Small intestine (tissue), 4 donors: ENCODE results near the gene AKAP8. TPM values are rescaled to one million over a fixed set of nuclear protein-coding genes. Genes with fewer than 3 reads are reported as not detected.

Source experiments
- polyA plus RNA-seq, 4 donors: library from polyadenylated mRNA; stranded (reverse) in 3 of 4; unstranded in 1 of 4; fragments of 200-250 nt in 3 of 4; fragments of 120-200 nt in 1 of 4; gene quantifications; one replicate each; pipeline versions ENCODE4 v1.2.1 to v1.2.3, GENCODE V29; 2013
- donor health status: healthy with polysubstance abuse.
- donor health status: Bipolar disorder and iron deficiency.
- donor health status: healthy.

The AKAP8 gene
- polyA plus RNA-seq, 4 donors, result 14.1 to 26.5 (median 19.0) TPM

Other genes starting within 250 kb of the AKAP8 start
- gene NOTCH3, start 178.8 kb downstream of the AKAP8 start, polyA plus RNA-seq, result 10 to 100 TPM in 2 of 4 donors, 1 to 10 TPM in 1, under 1 TPM in 1; 0.45 to 15.6 (median 6.6) TPM
- under 1 TPM in 2 of 4 donors, not detected in 2; 0.74 to 0.76 TPM for gene EPHX3, start 147.3 kb downstream of the AKAP8 start, polyA plus RNA-seq
- gene BRD4, start 47.2 kb downstream of the AKAP8 start, polyA plus RNA-seq, result 10 to 100 TPM; 15.7 to 41.4 (median 24.7) TPM
- 100 to 1,000 TPM in 1 of 4 donors, 10 to 100 TPM in 3; 40.4 to 134 (median 80.9) TPM for gene AKAP8L, start 39.2 kb upstream of the AKAP8 start, polyA plus RNA-seq
- gene WIZ, start 70.2 kb upstream of the AKAP8 start, polyA plus RNA-seq, result 10 to 100 TPM in 3 of 4 donors, 1 to 10 TPM in 1; 7.0 to 19.6 (median 15.5) TPM
- gene RASAL3, start 84.8 kb upstream of the AKAP8 start, polyA plus RNA-seq, result 1 to 10 TPM; 1.3 to 8.1 (median 3.0) TPM
- under 1 TPM in 1 of 4 donors, not detected in 3; 0.54 TPM for gene PGLYRP2, start 99.7 kb upstream of the AKAP8 start, polyA plus RNA-seq
- under 1 TPM in 2 of 4 donors, not detected in 2; 0.09 to 0.15 TPM for gene CYP4F22, start 128.7 kb upstream of the AKAP8 start, polyA plus RNA-seq
- gene CYP4F8, start 235.4 kb upstream of the AKAP8 start, polyA plus RNA-seq, result not detected